Measurements from ENCODE around the gene CCL25. TPM values are rescaled to one million over a fixed set of nuclear protein-coding genes. Genes with fewer than 3 reads are reported as not detected.
"Not testable (repeated sequence)": the region's sequence is repeated elsewhere in the genome, so short reads cannot be mapped to it uniquely, and the experiment has no call there.

CCL25 gene
- total and polyA plus RNA-seq, 9 of the 15 experiments (the other 6 are each of a cell fraction or from before 2014, with no cell fraction given), result 0.15 TPM; not detected in 8

DNA sequence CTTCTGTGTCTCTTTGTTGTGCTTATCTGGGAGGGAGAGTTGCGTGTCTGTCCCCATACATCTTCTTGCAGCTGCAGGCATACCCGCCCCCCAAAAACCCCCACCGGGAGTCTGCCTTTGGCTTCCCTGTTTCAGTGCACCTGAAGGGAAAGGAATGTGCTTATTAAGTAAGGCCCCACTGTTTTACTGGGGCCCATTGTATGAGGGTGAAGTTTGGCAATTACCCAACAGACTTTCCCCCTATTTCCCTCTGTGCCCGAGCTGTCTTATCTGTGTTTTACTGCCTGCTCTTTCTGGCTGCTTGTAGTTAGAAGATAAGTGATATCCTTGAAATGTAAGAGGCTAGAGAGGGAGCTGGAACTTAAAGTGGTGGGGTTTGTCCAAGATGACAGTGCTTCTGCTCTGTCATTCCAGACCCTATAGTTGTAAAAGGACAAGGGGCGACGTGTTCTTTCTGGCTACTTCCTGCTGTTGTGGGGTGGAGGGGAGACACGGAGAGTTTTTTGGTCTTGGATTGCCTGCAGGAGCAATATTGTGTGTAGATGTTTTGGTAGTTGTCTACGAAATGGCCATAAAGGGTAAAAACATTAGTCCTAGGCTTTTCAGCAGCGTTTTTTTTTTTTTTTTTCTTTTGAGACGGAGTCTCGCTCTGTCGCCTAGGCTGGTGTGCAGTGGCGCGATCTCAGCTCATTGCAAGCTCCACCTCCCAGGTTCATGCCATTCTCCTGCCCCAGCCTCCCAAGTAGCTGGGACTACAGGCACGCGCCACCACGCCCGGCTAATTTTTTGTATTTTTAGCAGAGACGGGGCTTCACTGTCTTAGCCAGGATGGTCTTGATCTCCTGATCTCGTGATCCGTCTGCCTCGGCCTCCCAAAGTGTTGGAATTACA is 19.0 kb upstream of the CCL25 start (continued):
- TF ChIP-seq, protein P1, sequence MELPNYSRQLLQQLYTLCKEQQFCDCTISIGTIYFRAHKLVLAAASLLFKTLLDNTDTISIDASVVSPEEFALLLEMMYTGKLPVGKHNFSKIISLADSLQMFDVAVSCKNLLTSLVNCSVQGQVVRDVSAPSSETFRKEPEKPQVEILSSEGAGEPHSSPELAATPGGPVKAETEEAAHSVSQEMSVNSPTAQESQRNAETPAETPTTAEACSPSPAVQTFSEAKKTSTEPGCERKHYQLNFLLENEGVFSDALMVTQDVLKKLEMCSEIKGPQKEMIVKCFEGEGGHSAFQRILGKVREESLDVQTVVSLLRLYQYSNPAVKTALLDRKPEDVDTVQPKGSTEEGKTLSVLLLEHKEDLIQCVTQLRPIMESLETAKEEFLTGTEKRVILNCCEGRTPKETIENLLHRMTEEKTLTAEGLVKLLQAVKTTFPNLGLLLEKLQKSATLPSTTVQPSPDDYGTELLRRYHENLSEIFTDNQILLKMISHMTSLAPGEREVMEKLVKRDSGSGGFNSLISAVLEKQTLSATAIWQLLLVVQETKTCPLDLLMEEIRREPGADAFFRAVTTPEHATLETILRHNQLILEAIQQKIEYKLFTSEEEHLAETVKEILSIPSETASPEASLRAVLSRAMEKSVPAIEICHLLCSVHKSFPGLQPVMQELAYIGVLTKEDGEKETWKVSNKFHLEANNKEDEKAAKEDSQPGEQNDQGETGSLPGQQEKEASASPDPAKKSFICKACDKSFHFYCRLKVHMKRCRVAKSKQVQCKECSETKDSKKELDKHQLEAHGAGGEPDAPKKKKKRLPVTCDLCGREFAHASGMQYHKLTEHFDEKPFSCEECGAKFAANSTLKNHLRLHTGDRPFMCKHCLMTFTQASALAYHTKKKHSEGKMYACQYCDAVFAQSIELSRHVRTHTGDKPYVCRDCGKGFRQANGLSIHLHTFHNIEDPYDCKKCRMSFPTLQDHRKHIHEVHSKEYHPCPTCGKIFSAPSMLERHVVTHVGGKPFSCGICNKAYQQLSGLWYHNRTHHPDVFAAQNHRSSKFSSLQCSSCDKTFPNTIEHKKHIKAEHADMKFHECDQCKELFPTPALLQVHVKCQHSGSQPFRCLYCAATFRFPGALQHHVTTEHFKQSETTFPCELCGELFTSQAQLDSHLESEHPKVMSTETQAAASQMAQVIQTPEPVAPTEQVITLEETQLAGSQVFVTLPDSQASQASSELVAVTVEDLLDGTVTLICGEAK (IDR thresholded peaks at IDR 0.05), result 0 out of 2 replicates have a peak, but pooled peaks have one; percentile 52
- TF ChIP-seq, protein P1 (CRISPR knock-in tag; IDR thresholded peaks at IDR 0.05), result not testable (repeated sequence)
- TF ChIP-seq MAFF (IDR thresholded peaks at IDR 0.05; ENCODE audit: low read length) (0 out of 2 replicates have a peak, but pooled peaks have one; percentile 34), ZNF280A (IDR thresholded peaks at IDR 0.05; ENCODE audit: low read depth, partially characterized antibody) (peak; percentile 49), ZNF197 (CRISPR knock-in tag; IDR thresholded peaks at IDR 0.05; ENCODE audit: low read depth) (peak; percentile 77; the same call in 1 of the 2 replicates), CTBP1 (IDR thresholded peaks at IDR 0.05; ENCODE audit: borderline replicate concordance) (peak; percentile 77; the same call in 1 of the 2 replicates), MIER1 (IDR thresholded peaks at IDR 0.05; ENCODE audit: low read depth) (peak; percentile 46; the same call in 1 of the 2 replicates), RCOR1 (IDR thresholded peaks at IDR 0.05; ENCODE audit: borderline replicate concordance in 1 of 2, low read depth in 2 of 2, low read length in 2 of 2) (peak in 1 of 2 experiments; percentile 70; a peak in 2 of 4 replicates), PTTG1 (tag; IDR thresholded peaks at IDR 0.05; ENCODE audit: low read depth) (peak; percentile 82), NR2C1 (tag; IDR thresholded peaks at IDR 0.05) (peak; percentile 62), ZSCAN29 (IDR thresholded peaks at IDR 0.05) (peak; percentile 50; the same call in 1 of the 2 replicates), STAT5A (IDR thresholded peaks at IDR 0.05; ENCODE audit: borderline replicate concordance, low read length) (peak; percentile 94), SP1 (CRISPR knock-in tag; IDR thresholded peaks at IDR 0.05) (peak; percentile 74; the same call in 1 of the 2 replicates)
- TF ChIP-seq, protein P2, sequence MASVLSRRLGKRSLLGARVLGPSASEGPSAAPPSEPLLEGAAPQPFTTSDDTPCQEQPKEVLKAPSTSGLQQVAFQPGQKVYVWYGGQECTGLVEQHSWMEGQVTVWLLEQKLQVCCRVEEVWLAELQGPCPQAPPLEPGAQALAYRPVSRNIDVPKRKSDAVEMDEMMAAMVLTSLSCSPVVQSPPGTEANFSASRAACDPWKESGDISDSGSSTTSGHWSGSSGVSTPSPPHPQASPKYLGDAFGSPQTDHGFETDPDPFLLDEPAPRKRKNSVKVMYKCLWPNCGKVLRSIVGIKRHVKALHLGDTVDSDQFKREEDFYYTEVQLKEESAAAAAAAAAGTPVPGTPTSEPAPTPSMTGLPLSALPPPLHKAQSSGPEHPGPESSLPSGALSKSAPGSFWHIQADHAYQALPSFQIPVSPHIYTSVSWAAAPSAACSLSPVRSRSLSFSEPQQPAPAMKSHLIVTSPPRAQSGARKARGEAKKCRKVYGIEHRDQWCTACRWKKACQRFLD (CRISPR knock-in tag; IDR thresholded peaks at IDR 0.05), result peak; percentile 80; the same call in 1 of the 2 replicates
- not testable (repeated sequence) for TF ChIP-seq NR2C1 (IDR thresholded peaks at IDR 0.05)
